HepG2 (cell line): ENCODE measurements around the gene MAN1B1. TPM values are rescaled to one million over a fixed set of nuclear protein-coding genes. Genes with fewer than 3 reads are reported as not detected.

Experiments used
- LCORL ChIP-seq, 2 experiments: fragments of 450-650 bp in 1 of 2; sonication (generic) in 1 of 2; formaldehyde crosslinking in 1 of 2; IDR thresholded peaks; 2 replicates each; pipeline versions ENCODE4 v1.5.0 to v1.6.1; 2017 to 2020; ENCODE audit warnings: antibody characterized with exemption in 1 of 2, missing genetic modification reagents in 1 of 2
- MIXL1 ChIP-seq: IDR thresholded peaks from 2 replicates; pipeline ENCODE4 v1.6.1; 2016
- RAD51 ChIP-seq: fragments of 450-650 bp; IDR thresholded peaks from 2 replicates; pipeline ENCODE4 v1.6.1; 2016; ENCODE audit warnings: borderline replicate concordance
- SIX4 ChIP-seq: sonication (generic); formaldehyde crosslinking; IDR thresholded peaks from 2 replicates; pipeline ENCODE4 v1.4.0; 2020; ENCODE audit warnings: missing genetic modification reagents
- TBP ChIP-seq: sonication (generic); formaldehyde crosslinking; IDR thresholded peaks from 2 replicates; pipeline ENCODE4 v1.5.0; 2020; ENCODE audit warnings: missing genetic modification reagents
- TMF1 ChIP-seq: sonication (generic); formaldehyde crosslinking; IDR thresholded peaks from 2 replicates; pipeline ENCODE4 v1.8.1; 2022; ENCODE audit warnings: low read depth, missing genetic modification reagents
- ZFAT ChIP-seq: sonication (generic); formaldehyde crosslinking; conservative IDR thresholded peaks from 2 replicates; pipeline ENCODE4 v1.8.1; 2023; ENCODE audit warnings: missing genetic modification reagents, inconsistent platforms
- ZNF136 ChIP-seq: sonication (generic); formaldehyde crosslinking; IDR thresholded peaks from 2 replicates; pipeline ENCODE4 v1.8.1; 2022; ENCODE audit warnings: low read depth, mild to moderate bottlenecking, moderate library complexity, missing genetic modification reagents
- ZNF232 ChIP-seq: sonication (generic); formaldehyde crosslinking; IDR thresholded peaks from 2 replicates; pipeline ENCODE4 v1.4.0; 2020; ENCODE audit warnings: missing genetic modification reagents, borderline replicate concordance
- ZNF563 ChIP-seq: sonication (generic); formaldehyde crosslinking; IDR thresholded peaks from 2 replicates; pipeline ENCODE4 v1.8.0; 2022; ENCODE audit warnings: mild to moderate bottlenecking, moderate library complexity, missing genetic modification reagents
- polyA plus RNA-seq, 8 experiments: library from polyadenylated mRNA; depleted of rRNA in 3 of 8; stranded (reverse) in 7 of 8; unstranded in 1 of 8; fragments of >200 nt; fragmentation: Illumina TruSeq in 4 of 8; extraction: Trizol in 4 of 8; gene quantifications; 2 replicates each; pipeline versions ENCODE4 v1.2.1 to v1.2.3, GENCODE V29; 2011 to 2016; ENCODE audit warnings: low read depth in 4 of 8, missing spikeins in 1 of 8, mixed read lengths in 1 of 8; ENCODE audit not compliant: insufficient read depth in 1 of 8
- total RNA-seq, 5 experiments: library from RNA; depleted of rRNA; stranded (reverse); fragments of >200 nt; fragmentation: Illumina TruSeq; extraction: Trizol; gene quantifications; 2 replicates each; pipeline ENCODE4 v1.2.3, GENCODE V29; 2016; ENCODE audit warnings: low read depth in 1 of 5
- TF ChIP-seq, protein P1 (sequence below): sonication (generic); formaldehyde crosslinking; IDR thresholded peaks from 2 replicates; pipeline ENCODE4 v1.8.0; 2022; ENCODE audit warnings: missing genetic modification reagents, mild to moderate bottlenecking, inconsistent platforms, borderline replicate concordance
- TF ChIP-seq, protein P2 (sequence below): sonication (generic); formaldehyde crosslinking; IDR thresholded peaks from 2 replicates; pipeline ENCODE4 v1.4.0; 2020; ENCODE audit warnings: missing genetic modification reagents
- TF ChIP-seq, protein P3 (sequence below): sonication (generic); formaldehyde crosslinking; IDR thresholded peaks from 2 replicates; pipeline ENCODE4 v1.4.0; 2020; ENCODE audit warnings: missing genetic modification reagents
- TF ChIP-seq, protein P4 (sequence below): sonication (generic); formaldehyde crosslinking; IDR thresholded peaks from 2 replicates; pipeline ENCODE4 v1.5.0; 2020; ENCODE audit warnings: mild to moderate bottlenecking, missing genetic modification reagents
- TF ChIP-seq, protein P5 (sequence below): sonication (generic); formaldehyde crosslinking; IDR thresholded peaks from 2 replicates; pipeline ENCODE4 v1.8.0; 2022; ENCODE audit warnings: mild to moderate bottlenecking, missing genetic modification reagents, moderate library complexity

Gene MAN1B1
- total and polyA plus RNA-seq, 2 of the 13 experiments (the other 11 are each of a cell fraction or from before 2014, with no cell fraction given): 48.9 to 59.5 TPM

DNA sequence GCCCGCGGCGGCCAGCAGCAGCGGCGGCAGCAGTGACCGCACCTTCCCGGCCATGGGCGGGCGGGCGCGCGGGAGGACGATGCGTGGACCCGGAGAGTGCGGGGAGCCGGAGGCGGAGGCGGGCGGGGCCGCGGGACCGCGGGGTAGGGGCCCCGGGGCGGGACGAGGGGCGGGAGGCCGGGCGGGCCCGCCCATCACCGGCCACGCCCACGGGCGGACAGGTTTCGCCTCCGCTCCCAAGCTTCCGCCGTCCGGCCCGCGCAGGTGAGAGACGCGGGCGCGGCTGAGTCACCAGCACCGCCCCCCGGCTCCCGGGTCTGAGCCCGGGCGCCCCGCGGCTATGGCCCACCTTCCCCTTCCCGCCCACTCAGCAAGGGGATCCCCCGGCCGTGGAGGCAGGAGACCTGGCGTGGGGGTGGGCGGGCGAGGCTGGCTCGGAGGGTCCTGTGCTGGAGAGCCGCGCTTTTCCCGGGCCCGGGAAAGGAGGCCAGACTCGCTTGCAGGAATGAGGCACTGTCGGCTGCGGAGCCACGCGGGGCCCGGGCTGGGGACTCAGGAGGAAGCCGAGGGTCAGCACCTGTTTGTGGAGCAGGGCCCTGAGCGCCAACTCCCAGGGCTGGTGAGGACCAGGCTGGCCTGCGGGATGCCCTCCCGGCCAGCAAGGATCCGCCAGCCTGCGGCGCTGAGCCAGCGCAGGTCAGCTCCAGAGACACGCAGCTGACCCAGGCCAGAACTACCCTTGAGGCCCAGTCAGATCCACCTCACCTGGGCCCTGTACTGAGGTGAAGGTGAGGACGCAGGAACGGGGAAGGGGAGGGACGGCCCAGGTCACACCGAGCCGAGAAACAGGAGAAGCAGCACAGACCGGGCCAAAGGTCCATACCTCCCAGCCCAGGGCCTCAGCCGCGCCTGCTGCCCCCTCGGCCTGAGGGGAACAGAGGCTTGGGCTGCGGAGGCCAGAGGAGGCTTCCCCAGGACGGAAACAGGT is 32.5 kb upstream of the MAN1B1 start, which contains the start of gene ENTPD2 (continued):
- TF ChIP-seq TMF1 (peak; percentile 6; the same call in 1 of the 2 replicates), LCORL (IDR thresholded peaks at IDR 0.05) (no peak), LCORL (CRISPR knock-in tag; IDR thresholded peaks at IDR 0.05) (no peak), SIX4 (no peak), RAD51 (no peak), ZNF232 (CRISPR knock-in tag) (no peak), ZNF563 (CRISPR knock-in tag) (0 out of 2 replicates have a peak, but pooled peaks have one; percentile 3), MIXL1 (no peak), TBP (CRISPR knock-in tag) (peak; percentile 51; the same call in 1 of the 2 replicates), ZFAT (CRISPR knock-in tag) (no peak; the same call in 1 of the 2 replicates), ZNF136 (CRISPR knock-in tag) (no peak)
- TF ChIP-seq, protein P1, sequence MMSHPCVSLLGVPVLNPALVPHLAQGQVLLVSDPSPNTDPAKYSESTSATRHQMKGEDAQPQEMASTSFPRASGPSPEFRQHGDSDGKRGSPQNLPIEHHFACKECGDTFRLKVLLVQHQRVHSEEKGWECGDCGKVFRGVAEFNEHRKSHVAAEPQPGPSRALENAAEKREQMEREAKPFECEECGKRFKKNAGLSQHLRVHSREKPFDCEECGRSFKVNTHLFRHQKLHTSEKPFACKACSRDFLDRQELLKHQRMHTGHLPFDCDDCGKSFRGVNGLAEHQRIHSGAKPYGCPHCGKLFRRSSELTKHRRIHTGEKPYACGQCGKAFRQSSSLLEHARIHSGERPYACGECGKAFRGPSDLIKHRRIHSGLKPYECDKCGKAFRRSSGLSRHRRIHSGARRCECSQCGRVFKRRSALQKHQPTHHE (CRISPR knock-in tag): no peak
- TF ChIP-seq, protein P2, sequence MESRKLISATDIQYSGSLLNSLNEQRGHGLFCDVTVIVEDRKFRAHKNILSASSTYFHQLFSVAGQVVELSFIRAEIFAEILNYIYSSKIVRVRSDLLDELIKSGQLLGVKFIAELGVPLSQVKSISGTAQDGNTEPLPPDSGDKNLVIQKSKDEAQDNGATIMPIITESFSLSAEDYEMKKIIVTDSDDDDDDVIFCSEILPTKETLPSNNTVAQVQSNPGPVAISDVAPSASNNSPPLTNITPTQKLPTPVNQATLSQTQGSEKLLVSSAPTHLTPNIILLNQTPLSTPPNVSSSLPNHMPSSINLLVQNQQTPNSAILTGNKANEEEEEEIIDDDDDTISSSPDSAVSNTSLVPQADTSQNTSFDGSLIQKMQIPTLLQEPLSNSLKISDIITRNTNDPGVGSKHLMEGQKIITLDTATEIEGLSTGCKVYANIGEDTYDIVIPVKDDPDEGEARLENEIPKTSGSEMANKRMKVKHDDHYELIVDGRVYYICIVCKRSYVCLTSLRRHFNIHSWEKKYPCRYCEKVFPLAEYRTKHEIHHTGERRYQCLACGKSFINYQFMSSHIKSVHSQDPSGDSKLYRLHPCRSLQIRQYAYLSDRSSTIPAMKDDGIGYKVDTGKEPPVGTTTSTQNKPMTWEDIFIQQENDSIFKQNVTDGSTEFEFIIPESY (CRISPR knock-in tag): no peak
- TF ChIP-seq, protein P3, sequence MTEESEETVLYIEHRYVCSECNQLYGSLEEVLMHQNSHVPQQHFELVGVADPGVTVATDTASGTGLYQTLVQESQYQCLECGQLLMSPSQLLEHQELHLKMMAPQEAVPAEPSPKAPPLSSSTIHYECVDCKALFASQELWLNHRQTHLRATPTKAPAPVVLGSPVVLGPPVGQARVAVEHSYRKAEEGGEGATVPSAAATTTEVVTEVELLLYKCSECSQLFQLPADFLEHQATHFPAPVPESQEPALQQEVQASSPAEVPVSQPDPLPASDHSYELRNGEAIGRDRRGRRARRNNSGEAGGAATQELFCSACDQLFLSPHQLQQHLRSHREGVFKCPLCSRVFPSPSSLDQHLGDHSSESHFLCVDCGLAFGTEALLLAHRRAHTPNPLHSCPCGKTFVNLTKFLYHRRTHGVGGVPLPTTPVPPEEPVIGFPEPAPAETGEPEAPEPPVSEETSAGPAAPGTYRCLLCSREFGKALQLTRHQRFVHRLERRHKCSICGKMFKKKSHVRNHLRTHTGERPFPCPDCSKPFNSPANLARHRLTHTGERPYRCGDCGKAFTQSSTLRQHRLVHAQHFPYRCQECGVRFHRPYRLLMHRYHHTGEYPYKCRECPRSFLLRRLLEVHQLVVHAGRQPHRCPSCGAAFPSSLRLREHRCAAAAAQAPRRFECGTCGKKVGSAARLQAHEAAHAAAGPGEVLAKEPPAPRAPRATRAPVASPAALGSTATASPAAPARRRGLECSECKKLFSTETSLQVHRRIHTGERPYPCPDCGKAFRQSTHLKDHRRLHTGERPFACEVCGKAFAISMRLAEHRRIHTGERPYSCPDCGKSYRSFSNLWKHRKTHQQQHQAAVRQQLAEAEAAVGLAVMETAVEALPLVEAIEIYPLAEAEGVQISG (CRISPR knock-in tag): peak; percentile 14; the same call in 1 of the 2 replicates
- TF ChIP-seq, protein P4, sequence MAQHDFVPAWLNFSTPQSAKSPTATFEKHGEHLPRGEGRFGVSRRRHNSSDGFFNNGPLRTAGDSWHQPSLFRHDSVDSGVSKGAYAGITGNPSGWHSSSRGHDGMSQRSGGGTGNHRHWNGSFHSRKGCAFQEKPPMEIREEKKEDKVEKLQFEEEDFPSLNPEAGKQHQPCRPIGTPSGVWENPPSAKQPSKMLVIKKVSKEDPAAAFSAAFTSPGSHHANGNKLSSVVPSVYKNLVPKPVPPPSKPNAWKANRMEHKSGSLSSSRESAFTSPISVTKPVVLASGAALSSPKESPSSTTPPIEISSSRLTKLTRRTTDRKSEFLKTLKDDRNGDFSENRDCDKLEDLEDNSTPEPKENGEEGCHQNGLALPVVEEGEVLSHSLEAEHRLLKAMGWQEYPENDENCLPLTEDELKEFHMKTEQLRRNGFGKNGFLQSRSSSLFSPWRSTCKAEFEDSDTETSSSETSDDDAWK: no peak
- TF ChIP-seq, protein P5, sequence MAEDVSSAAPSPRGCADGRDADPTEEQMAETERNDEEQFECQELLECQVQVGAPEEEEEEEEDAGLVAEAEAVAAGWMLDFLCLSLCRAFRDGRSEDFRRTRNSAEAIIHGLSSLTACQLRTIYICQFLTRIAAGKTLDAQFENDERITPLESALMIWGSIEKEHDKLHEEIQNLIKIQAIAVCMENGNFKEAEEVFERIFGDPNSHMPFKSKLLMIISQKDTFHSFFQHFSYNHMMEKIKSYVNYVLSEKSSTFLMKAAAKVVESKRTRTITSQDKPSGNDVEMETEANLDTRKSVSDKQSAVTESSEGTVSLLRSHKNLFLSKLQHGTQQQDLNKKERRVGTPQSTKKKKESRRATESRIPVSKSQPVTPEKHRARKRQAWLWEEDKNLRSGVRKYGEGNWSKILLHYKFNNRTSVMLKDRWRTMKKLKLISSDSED: no peak
